Tibial artery (tissue), 4 donors: ENCODE results near the gene VSTM2B.

Experiments used
- DNase-seq, 2 donors: peaks; one replicate each; pipeline ENCODE4 v3.0.0-alpha.2; 2019
- H3K27ac ChIP-seq, 2 donors: fragments of 200-600 bp; sonication (generic) in 1 of 2; 1 replicate in 1 of 2; 2 replicates in 1 of 2; pipeline ENCODE4 v1.5.1; 2018 to 2019; ENCODE audit warnings: mild to moderate bottlenecking in 1 of 2
- H3K27me3 ChIP-seq, 2 donors: fragments of 200-600 bp; sonication (generic) in 1 of 2; one replicate each; pipeline versions ENCODE4 v1.5.1 to v1.6.0; 2016 to 2019
- H3K36me3 ChIP-seq, 3 donors: fragments of 200-600 bp; sonication (generic) in 2 of 3; one replicate each; pipeline ENCODE4 v1.5.1; 2016 to 2019; ENCODE audit warnings: mild to moderate bottlenecking in 2 of 3
- H3K4me1 ChIP-seq, 4 donors: fragments of 200-600 bp; sonication (generic) in 2 of 4; 1 replicate in 3 of 4; 2 replicates in 1 of 4; pipeline ENCODE4 v1.5.1; 2016 to 2019
- H3K4me3 ChIP-seq, 2 donors: fragments of 200-600 bp; sonication (generic) in 1 of 2; 1 replicate in 1 of 2; 2 replicates in 1 of 2; pipeline ENCODE4 v1.5.1; 2018 to 2019; ENCODE audit warnings: mild to moderate bottlenecking in 2 of 2
- H3K9me3 ChIP-seq, 3 donors: fragments of 200-600 bp; sonication (generic) in 1 of 3; one replicate each; pipeline ENCODE4 v1.5.1; 2016 to 2019
- intact Hi-C: fragments of 100-400 bp; cut with DNase I; formaldehyde crosslinking; loops from one replicate; pipeline ENCODE4 v1.15.0; 2023; ENCODE audit warnings: low total_unique reads
- TF ChIP-seq, protein P1 (sequence below), 2 experiments: fragments of 200-600 bp in 1 of 2; fragments of 450-650 bp in 1 of 2; IDR thresholded peaks; one replicate each; pipeline ENCODE4 v1.5.1; 2017 to 2019; ENCODE audit warnings: antibody characterized with exemption in 2 of 2, mild to moderate bottlenecking in 1 of 2, moderate library complexity in 1 of 2

The VSTM2B gene

GRCh38 chr19:29497686-29498436, 27.9 kb upstream of the VSTM2B start:
- H3K9me3 ChIP-seq = no peaks in the 10 kb centered on the region
- intact Hi-C loops = no loop called here

DNA sequence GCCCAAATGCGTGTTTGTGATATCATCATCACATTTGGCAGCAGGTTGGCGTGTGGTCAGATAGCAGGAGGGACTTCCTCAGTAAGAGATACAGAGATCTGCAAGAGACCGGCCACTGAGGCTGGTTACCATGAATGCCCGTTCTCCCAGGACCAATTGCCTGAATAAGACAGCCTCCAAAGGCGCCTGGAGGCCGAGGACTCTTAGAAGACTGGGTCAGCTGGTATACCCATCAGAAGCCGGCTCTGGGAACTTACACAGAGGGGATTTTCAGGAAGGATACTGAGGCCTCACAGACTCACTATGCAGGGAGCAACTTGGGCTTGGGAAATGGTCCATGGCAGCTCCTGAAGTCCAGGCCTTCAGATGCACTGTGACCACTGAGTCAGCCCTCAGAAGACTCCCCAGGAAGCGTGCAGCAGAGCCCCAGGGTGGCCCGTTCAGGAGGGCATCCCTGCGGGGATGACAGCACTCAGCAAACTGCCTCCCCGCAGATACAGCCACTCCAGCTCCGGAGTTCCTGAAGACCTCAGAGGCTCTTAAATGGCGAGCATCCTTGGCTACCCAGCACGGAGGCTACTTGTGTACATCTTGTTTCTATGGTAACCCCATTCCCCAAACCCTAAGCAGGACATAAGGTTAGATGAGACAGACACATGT, 26.4 kb upstream of the VSTM2B start:
- Histone ChIP-seq H3K27me3 (peaks cover 0 to 5% of the 10 kb centered on the region in 2 donors), H3K4me3 (no peak overlapping the region), H3K9me3 (no peaks in the 10 kb centered on the region), H3K4me1 (no peaks in the 10 kb centered on the region), H3K27ac (no peak overlapping the region), H3K36me3 (no peaks in the 10 kb centered on the region)
- intact Hi-C loops = no loop called here
- TF ChIP-seq, protein P1, sequence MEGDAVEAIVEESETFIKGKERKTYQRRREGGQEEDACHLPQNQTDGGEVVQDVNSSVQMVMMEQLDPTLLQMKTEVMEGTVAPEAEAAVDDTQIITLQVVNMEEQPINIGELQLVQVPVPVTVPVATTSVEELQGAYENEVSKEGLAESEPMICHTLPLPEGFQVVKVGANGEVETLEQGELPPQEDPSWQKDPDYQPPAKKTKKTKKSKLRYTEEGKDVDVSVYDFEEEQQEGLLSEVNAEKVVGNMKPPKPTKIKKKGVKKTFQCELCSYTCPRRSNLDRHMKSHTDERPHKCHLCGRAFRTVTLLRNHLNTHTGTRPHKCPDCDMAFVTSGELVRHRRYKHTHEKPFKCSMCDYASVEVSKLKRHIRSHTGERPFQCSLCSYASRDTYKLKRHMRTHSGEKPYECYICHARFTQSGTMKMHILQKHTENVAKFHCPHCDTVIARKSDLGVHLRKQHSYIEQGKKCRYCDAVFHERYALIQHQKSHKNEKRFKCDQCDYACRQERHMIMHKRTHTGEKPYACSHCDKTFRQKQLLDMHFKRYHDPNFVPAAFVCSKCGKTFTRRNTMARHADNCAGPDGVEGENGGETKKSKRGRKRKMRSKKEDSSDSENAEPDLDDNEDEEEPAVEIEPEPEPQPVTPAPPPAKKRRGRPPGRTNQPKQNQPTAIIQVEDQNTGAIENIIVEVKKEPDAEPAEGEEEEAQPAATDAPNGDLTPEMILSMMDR (IDR thresholded peaks at IDR 0.05) = no peak
- DNase-seq = peak in 1 of 2 donors; percentile 33

More at GRCh38 chr19:29497686-29498436, 27.9 kb upstream of the VSTM2B start:
- TF ChIP-seq, protein P1 (IDR thresholded peaks at IDR 0.05) = no peak
- peaks cover 0 to 5% of the 10 kb centered on the region in 2 donors for H3K27me3 ChIP-seq
- no peaks in the 10 kb centered on the region for H3K36me3 ChIP-seq
- H3K27ac ChIP-seq = no peak overlapping the region
- no peaks in the 10 kb centered on the region for H3K4me1 ChIP-seq
- peak in 1 of 2 donors; percentile 43 for DNase-seq
- H3K4me3 ChIP-seq = no peak overlapping the region

GRCh38 chr19:29499921-29500590, 25.7 kb upstream of the VSTM2B start:
- no peaks in the 10 kb centered on the region for H3K9me3 ChIP-seq
- peak in 1 of 2 donors; percentile 31 for DNase-seq
- intact Hi-C loops = no loop called here
- TF ChIP-seq, protein P1 (IDR thresholded peaks at IDR 0.05) = no peak
- no peak overlapping the region for H3K27ac ChIP-seq
- no peak overlapping the region for H3K4me3 ChIP-seq
- H3K27me3 ChIP-seq = peaks cover 0 to 3% of the 10 kb centered on the region in 2 donors
- H3K36me3 ChIP-seq = no peaks in the 10 kb centered on the region
- no peaks in the 10 kb centered on the region for H3K4me1 ChIP-seq

DNA sequence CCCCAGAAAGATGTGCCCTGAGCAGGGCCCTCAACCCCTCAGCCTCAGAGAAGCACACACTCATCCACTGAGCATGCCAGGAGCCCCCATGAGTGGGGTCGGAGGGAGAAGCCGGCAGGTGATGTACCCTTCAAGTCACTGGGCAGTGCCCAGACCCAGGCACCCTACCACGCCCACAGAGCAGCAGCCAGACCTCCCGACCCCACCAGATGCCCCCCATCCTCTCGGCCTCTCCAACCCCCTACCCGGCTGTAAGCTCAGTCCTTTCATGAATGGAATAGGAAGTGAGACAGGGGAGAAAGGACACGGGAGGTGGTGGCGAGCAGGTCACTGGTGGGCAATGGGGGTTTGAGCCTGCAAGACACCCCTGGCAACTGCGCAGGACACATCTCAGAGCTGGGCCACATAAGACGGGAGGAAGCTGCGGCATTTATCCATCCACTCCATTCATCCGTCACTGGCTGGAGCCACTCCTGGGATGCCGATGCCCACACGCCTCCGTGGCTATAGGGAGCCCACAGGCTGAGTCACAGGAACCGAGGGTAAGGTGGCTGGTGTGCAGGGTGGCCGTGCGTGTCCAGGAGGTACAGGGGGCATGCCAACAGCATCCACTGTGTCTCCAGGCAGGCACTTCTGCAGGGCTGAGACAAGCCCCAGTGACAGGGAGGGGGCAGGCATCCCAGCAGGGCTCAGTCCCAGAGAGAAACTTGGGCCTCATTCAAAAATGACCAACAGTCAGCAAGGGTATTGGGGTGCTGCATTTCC, 23.8 kb upstream of the VSTM2B start:
- H3K27ac ChIP-seq = no peak overlapping the region
- intact Hi-C loops = no loop called here
- H3K36me3 ChIP-seq = no peaks in the 10 kb centered on the region
- H3K4me3 ChIP-seq = no peak overlapping the region
- TF ChIP-seq, protein P1 (IDR thresholded peaks at IDR 0.05) = no peak
- no peaks in the 10 kb centered on the region for H3K4me1 ChIP-seq
- no peak for DNase-seq
- no peaks in the 10 kb centered on the region for H3K27me3 ChIP-seq
- H3K9me3 ChIP-seq = no peaks in the 10 kb centered on the region

DNA sequence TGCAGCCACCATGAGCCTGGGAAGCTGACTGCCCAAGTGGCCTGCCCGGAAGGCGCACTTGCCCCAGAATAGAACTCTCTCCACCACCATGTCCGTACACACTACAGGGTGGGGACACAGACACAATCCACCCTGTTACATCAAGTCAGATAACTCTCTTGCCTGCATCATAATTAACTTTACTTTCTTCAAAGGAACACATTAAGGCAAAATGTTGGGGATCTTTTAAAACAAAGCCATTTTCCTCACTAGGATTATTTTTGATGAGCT, 23.3 kb upstream of the VSTM2B start:
- TF ChIP-seq, protein P1 (IDR thresholded peaks at IDR 0.05) = no peak
- H3K9me3 ChIP-seq = no peaks in the 10 kb centered on the region
- intact Hi-C loops = no loop called here
- no peak for DNase-seq
- H3K36me3 ChIP-seq = no peaks in the 10 kb centered on the region
- no peaks in the 10 kb centered on the region for H3K4me1 ChIP-seq
- no peaks in the 10 kb centered on the region for H3K27me3 ChIP-seq
- H3K4me3 ChIP-seq = no peak overlapping the region
- H3K27ac ChIP-seq = no peak overlapping the region
